Measurements from ENCODE around the gene DNASE1L2.
"Not testable (repeated sequence)": the region's sequence is repeated elsewhere in the genome, so short reads cannot be mapped to it uniquely, and the experiment has no call there.

DNASE1L2 gene

GRCh38 chr16:2243031-2243528 lies 6.8 kb downstream of the DNASE1L2 start:
- in situ Hi-C loops (cut with HindIII; ENCODE audit: low pct_unique_long_range_greater_than_20kb, low sequenced_read_pairs), result no loop called here
- DNase-seq (ENCODE audit: low read depth in 1 of 2, low spot score in 1 of 2), result peak in 1 of 2 experiments; percentile 46
- no peak for TF ChIP-seq JUND (IDR thresholded peaks at IDR 0.05; ENCODE audit: low read depth)

GRCh38 chr16:2243781-2244180 lies 7.5 kb downstream of the DNASE1L2 start:
- in situ Hi-C loops (cut with HindIII; ENCODE audit: low pct_unique_long_range_greater_than_20kb, low sequenced_read_pairs), result no loop called here
- TF ChIP-seq JUND (IDR thresholded peaks at IDR 0.05; ENCODE audit: low read depth), result no peak
- no peak for DNase-seq (ENCODE audit: low read depth in 1 of 2, low spot score in 1 of 2)

DNA sequence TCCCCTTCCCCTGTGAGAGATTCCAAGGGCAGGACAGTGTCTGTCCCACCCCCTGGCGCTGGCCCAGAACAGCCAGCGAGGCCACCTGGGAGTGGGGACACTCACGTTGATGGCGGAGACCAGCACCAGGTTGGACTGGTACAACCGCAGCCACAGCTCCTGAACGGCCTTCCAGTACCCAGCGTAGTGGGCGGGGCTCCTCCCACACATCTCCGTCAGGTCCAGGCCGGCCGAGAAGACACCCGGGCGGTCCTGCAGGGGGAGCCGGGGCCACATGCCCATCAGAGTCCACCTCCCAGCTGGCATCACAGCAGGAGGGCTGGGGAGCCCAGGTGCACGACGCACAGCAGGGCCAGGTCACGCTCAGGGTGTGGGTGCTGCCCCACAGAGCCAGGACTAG lies 8.1 kb downstream of the DNASE1L2 start:
- no peak for DNase-seq (ENCODE audit: low read depth in 1 of 2, low spot score in 1 of 2)
- in situ Hi-C loops (cut with HindIII; ENCODE audit: low pct_unique_long_range_greater_than_20kb, low sequenced_read_pairs), result no loop called here

DNA sequence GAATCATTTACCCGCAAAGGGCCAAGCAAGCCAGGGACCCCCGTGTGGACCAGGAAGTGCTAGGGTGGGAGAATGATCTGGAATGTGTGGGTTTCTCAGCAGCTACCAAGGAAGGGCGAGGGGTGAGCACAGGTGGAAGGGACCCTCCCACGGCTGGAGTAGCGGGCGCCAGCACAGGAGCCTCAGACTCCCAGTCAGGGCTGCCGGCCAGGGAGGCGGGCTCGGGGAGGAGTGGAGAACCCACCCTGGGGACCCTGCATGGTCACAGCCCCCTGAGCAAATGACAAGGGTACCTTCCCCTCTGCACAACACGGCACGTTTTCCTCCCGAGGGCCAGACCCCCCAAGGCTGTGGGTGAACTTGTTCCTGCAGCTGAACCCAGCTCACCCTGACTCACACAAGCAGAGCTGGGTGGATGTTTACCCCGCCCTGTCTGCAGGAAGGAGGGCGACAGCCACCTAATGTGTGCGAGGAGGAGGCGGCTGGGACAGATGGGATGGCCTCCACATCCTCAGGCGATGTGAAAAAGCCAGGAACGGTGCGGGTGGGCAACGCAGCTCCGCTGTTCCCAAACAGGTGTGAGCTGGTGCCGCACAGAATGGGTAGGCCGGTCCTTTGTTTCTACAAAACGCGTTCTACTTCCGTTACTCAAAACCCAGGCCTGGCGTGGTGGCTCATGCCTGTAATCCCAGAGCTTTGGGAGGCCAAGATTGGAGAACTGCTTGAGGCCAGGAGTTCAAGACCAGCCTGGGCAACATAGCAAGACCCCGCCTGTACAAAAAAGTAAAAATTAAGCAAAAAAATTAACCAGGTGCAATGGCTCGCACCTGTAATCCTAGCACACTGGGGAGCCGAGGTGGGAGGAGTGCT lies 8.9 kb downstream of the DNASE1L2 start:
- TF ChIP-seq JUND (IDR thresholded peaks at IDR 0.05; ENCODE audit: low read depth), result no peak
- in situ Hi-C loops (cut with HindIII; ENCODE audit: low pct_unique_long_range_greater_than_20kb, low sequenced_read_pairs), result no loop called here
- DNase-seq (ENCODE audit: low read depth in 1 of 2, low spot score in 1 of 2), result no peak

More for the DNA sequence above, 8.1 kb downstream of the DNASE1L2 start:
- TF ChIP-seq JUND (IDR thresholded peaks at IDR 0.05; ENCODE audit: low read depth), result no peak

DNA sequence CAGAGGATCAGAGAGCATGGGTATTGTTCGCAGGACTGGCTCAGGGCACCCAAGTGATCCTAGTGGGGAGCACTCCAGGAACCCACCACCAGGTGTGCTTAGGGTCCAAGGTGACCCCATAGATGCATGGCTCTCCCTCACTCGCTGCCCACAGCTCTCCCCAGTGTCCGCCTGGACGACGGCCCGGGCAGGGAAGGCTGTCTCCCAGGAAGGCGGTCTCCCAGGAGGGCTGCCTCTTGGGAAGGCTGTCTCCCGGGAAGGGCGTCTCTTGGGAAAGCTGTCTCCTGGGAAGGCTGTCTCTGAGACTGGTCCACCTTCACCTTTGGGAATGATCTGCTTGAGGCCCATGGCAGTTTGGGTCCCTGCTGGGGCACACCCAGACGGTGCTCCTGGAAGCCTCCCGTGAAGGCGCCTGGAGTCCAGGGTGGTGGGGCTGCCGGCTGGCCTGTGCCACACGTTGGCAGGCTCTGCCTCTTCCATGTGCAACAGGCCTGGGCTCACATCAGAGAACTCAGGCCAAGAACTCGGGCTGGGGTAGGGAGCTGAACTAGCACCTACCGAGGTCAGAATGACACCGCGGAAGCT lies 10.1 kb downstream of the DNASE1L2 start:
- no peak for DNase-seq (ENCODE audit: low read depth in 1 of 2, low spot score in 1 of 2)
- in situ Hi-C loops (cut with HindIII; ENCODE audit: low pct_unique_long_range_greater_than_20kb, low sequenced_read_pairs), result no loop called here
- no peak for TF ChIP-seq JUND (IDR thresholded peaks at IDR 0.05; ENCODE audit: low read depth)

DNA sequence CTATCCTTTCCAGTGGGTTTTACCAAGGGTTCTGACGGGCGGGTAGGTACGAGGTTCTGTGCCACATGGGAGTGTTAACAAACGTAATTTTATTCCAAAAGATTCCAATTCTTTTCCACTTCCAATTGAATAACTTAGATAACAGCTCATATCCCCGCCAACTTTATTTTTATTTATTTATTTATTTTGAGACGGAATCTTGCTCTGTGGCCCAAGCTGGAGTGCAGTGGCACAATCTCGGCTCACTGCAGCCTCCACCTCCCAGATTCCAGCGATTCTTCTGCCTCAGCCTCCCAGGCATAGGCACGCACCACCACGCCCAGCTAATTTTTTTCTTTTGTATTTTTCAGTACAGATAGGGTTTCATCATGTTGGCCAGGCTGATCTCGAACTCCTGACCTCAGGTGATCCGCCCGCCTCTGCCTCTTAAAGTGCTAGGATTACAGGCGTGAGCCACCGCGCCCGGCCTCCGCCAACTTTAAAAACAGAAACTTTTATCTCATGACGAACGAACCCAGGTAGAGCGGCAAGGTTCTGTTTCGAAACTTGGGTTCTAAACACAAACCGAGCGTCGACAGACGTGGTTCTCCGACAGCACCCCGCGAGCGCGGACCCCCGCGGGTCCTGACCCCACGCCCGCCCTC lies 14.5 kb downstream of the DNASE1L2 start:
- no peak for TF ChIP-seq JUND (IDR thresholded peaks at IDR 0.05; ENCODE audit: low read depth)
- in situ Hi-C loops (cut with HindIII; ENCODE audit: low pct_unique_long_range_greater_than_20kb, low sequenced_read_pairs), result no loop called here
- peak in 1 of 2 experiments; percentile 38 for DNase-seq (ENCODE audit: low read depth in 1 of 2, low spot score in 1 of 2)

GRCh38 chr16:2251296-2252111 lies 15.3 kb downstream of the DNASE1L2 start, which contains the start of gene ECI1:
Gene ECI1 (minus strand): TSS chr16:2251587. CDS start chr16:2251566, 21 bp downstream.
- TF ChIP-seq JUND (IDR thresholded peaks at IDR 0.05; ENCODE audit: low read depth), result no peak
- DNase-seq (ENCODE audit: low read depth in 1 of 2, low spot score in 1 of 2), result peak; percentile 95 to 98
- in situ Hi-C loops (cut with HindIII; ENCODE audit: low pct_unique_long_range_greater_than_20kb, low sequenced_read_pairs), result no loop called here

DNA sequence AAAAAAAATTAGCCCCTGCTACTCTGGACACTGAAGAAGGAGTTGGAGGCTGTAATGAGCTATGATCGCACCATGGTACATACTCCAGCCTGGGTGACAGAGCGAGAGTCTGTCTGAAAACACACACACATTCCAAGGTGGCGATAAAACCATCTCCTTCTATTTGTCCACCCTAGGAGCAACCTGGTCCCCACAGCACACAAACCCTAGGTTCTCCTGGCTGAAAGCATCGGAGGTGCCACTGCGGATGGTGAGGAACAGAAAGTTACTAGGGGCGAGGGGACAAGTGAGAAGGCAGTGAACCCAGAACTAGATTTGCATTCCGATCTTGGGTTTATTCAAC lies 16.5 kb downstream of the DNASE1L2 start:
- TF ChIP-seq JUND (IDR thresholded peaks at IDR 0.05; ENCODE audit: low read depth), result no peak
- in situ Hi-C loops (cut with HindIII; ENCODE audit: low pct_unique_long_range_greater_than_20kb, low sequenced_read_pairs), result no loop called here
- peak in 1 of 2 experiments; percentile 33 for DNase-seq (ENCODE audit: low read depth in 1 of 2, low spot score in 1 of 2)

- in situ Hi-C loops (cut with HindIII; ENCODE audit: low pct_unique_long_range_greater_than_20kb, low sequenced_read_pairs), result no loop called here
- TF ChIP-seq JUND (IDR thresholded peaks at IDR 0.05; ENCODE audit: low read depth), result no peak
Measured at GRCh38 chr16:2253293-2253692, 17.0 kb downstream of the DNASE1L2 start.

GRCh38 chr16:2256531-2257140 lies 20.4 kb downstream of the DNASE1L2 start:
- TF ChIP-seq JUND (IDR thresholded peaks at IDR 0.05; ENCODE audit: low read depth), result no peak
- DNase-seq (ENCODE audit: low read depth in 1 of 2, low spot score in 1 of 2), result no peak
- in situ Hi-C loops (cut with HindIII; ENCODE audit: low pct_unique_long_range_greater_than_20kb, low sequenced_read_pairs), result no loop called here

More at GRCh38 chr16:2253293-2253692, 17.0 kb downstream of the DNASE1L2 start:
- no peak for DNase-seq (ENCODE audit: low read depth in 1 of 2, low spot score in 1 of 2)

DNA sequence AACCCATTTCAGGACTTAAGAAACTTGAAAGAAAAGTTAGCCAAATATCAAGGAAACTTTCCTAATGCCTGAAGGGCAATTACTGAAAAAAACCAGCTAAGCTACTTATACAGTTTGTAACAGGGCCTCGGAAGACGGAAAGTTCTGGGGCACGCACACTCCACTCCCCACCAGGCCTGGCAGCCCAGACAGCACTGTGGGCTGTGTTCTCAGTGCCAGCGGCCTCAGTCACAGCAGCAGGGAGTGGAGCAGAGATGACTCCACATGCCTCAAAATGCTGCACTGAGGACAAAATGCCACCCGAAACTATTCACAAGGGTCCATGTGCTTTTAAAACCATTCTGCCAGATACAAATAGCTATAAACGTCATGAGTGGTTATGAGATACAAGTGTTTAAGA lies 21.5 kb downstream of the DNASE1L2 start:
- no peak for DNase-seq (ENCODE audit: low read depth in 1 of 2, low spot score in 1 of 2)
- no peak for TF ChIP-seq JUND (IDR thresholded peaks at IDR 0.05; ENCODE audit: low read depth)
- in situ Hi-C loops (cut with HindIII; ENCODE audit: low pct_unique_long_range_greater_than_20kb, low sequenced_read_pairs), result no loop called here

DNA sequence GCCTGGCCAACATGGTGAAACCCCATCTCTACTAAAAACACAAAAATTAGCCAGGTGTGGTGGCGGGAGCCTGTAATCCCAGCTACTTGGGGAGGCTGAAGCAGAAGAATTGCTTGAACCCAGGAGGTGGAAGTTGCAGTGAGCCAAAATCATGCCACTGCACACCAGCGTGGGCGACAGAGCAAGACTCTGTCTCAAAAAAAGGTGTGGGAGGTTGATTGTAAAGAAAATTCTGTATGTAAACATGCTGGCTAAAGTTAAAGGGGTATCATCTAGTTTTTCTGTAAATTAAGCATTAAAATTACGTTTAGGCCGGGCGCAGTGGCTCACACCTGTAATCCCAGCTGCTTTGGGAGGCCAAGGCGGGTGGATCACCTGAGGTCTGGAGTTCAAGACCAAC lies 22.3 kb downstream of the DNASE1L2 start:
- in situ Hi-C loops (cut with HindIII; ENCODE audit: low pct_unique_long_range_greater_than_20kb, low sequenced_read_pairs); DNase-seq (ENCODE audit: low read depth in 1 of 2, low spot score in 1 of 2): not testable (repeated sequence)

Data from T47D (cell line).